Vagina (tissue), 2 donors: ENCODE data around the gene SMIM23. TPM values are rescaled to one million over a fixed set of nuclear protein-coding genes. Genes with fewer than 3 reads are reported as not detected.

Experiments
- DNase-seq, 2 donors: peaks; one replicate each; pipeline ENCODE4 v3.0.0-alpha.2; 2017; ENCODE audit errors: extremely low spot score in 2 of 2
- H3K27ac ChIP-seq: fragments of 200-600 bp; sonication (generic); one replicate; pipeline ENCODE4 v1.5.1; 2019
- H3K27me3 ChIP-seq: fragments of 200-600 bp; sonication (generic); one replicate; pipeline ENCODE4 v1.5.1; 2019
- H3K36me3 ChIP-seq, 2 donors: fragments of 200-600 bp; sonication (generic); one replicate each; pipeline ENCODE4 v1.5.1; 2017 to 2019
- H3K4me1 ChIP-seq: fragments of 200-600 bp; sonication (generic); one replicate; pipeline ENCODE4 v1.5.1; 2019
- H3K4me3 ChIP-seq, 2 donors: fragments of 200-600 bp; sonication (generic); 1 replicate in 1 of 2; 2 replicates in 1 of 2; pipeline ENCODE4 v1.5.1; 2016 to 2019
- H3K9me3 ChIP-seq: fragments of 200-600 bp; sonication (generic); one replicate; pipeline ENCODE4 v1.5.1; 2019
- CTCF ChIP-seq, 3 experiments: fragments of 450-650 bp in 2 of 3; fragments of 200-600 bp in 1 of 3; sonication (generic) in 1 of 3; IDR thresholded peaks; one replicate each; pipeline ENCODE4 v1.5.1; 2017 to 2019; ENCODE audit warnings: antibody characterized with exemption in 3 of 3, mild to moderate bottlenecking in 2 of 3, moderate library complexity in 2 of 3
- POLR2A ChIP-seq, 2 donors: fragments of 450-650 bp; IDR thresholded peaks; one replicate each; pipeline ENCODE4 v1.6.1; 2017; ENCODE audit warnings: antibody characterized with exemption in 2 of 2, mild to moderate bottlenecking in 2 of 2, moderate library complexity in 2 of 2
- POLR2AphosphoS5 ChIP-seq, 2 donors: sonication (generic); formaldehyde crosslinking; IDR thresholded peaks; one replicate each; pipeline ENCODE4 v1.9.0; 2017; ENCODE audit warnings: antibody characterized with exemption in 2 of 2, mild to moderate bottlenecking in 2 of 2, low read depth in 1 of 2; ENCODE audit not compliant: insufficient read depth in 1 of 2
- intact Hi-C: fragments of 100-400 bp; cut with DNase I; formaldehyde crosslinking; loops from one replicate; pipeline ENCODE4 v1.15.1; 2023
- total RNA-seq: library from RNA; depleted of rRNA; stranded (reverse); fragments of >200 nt; gene quantifications from one replicate; pipeline ENCODE4 v1.2.3, GENCODE V29; 2016

The SMIM23 gene
- total RNA-seq, 1 donor from 2014 or later: not detected

GRCh38 chr5:171806976-171807747 lies 21.5 kb downstream of the SMIM23 start:
- intact Hi-C loops: no loop called here
- Histone ChIP-seq H3K27me3 (no peaks in the 10 kb centered on the region), H3K4me1 (no peaks in the 10 kb centered on the region), H3K36me3 (no peaks in the 10 kb centered on the region), H3K9me3 (no peaks in the 10 kb centered on the region), H3K27ac (no peak overlapping the region), H3K4me3 (no peak overlapping the region)
- no peak for DNase-seq
- TF ChIP-seq POLR2A (IDR thresholded peaks at IDR 0.05) (no peak), POLR2AphosphoS5 (IDR thresholded peaks at IDR 0.05; ENCODE audit: insufficient read depth in 1 of 2, low read depth in 1 of 2) (no peak), CTCF (IDR thresholded peaks at IDR 0.05) (no peak)

- Histone ChIP-seq H3K9me3 (no peaks in the 10 kb centered on the region), H3K4me1 (no peaks in the 10 kb centered on the region), H3K4me3 (no peak overlapping the region), H3K36me3 (no peaks in the 10 kb centered on the region), H3K27me3 (no peaks in the 10 kb centered on the region), H3K27ac (no peak overlapping the region)
- TF ChIP-seq POLR2A (IDR thresholded peaks at IDR 0.05) (no peak), POLR2AphosphoS5 (IDR thresholded peaks at IDR 0.05; ENCODE audit: insufficient read depth in 1 of 2, low read depth in 1 of 2) (no peak), CTCF (IDR thresholded peaks at IDR 0.05) (no peak)
- intact Hi-C loops: no loop called here
- no peak for DNase-seq
These were observed 22.8 kb downstream of the SMIM23 start for GRCh38 chr5:171808453-171808852.

GRCh38 chr5:171808951-171809350 lies 23.3 kb downstream of the SMIM23 start:
- Histone ChIP-seq H3K36me3 (no peaks in the 10 kb centered on the region), H3K4me3 (no peak overlapping the region), H3K27ac (no peak overlapping the region), H3K4me1 (no peaks in the 10 kb centered on the region), H3K9me3 (no peaks in the 10 kb centered on the region), H3K27me3 (no peaks in the 10 kb centered on the region)
- intact Hi-C loops: no loop called here
- no peak for DNase-seq
- TF ChIP-seq CTCF (IDR thresholded peaks at IDR 0.05) (no peak), POLR2A (IDR thresholded peaks at IDR 0.05) (no peak), POLR2AphosphoS5 (IDR thresholded peaks at IDR 0.05; ENCODE audit: insufficient read depth in 1 of 2, low read depth in 1 of 2) (no peak)

- no peak overlapping the region for H3K4me3 ChIP-seq
- H3K27ac ChIP-seq: no peak overlapping the region
- no peaks in the 10 kb centered on the region for H3K4me1 ChIP-seq
- intact Hi-C loops: no loop called here
- no peaks in the 10 kb centered on the region for H3K9me3 ChIP-seq
- no peaks in the 10 kb centered on the region for H3K27me3 ChIP-seq
- TF ChIP-seq CTCF (IDR thresholded peaks at IDR 0.05) (no peak), POLR2AphosphoS5 (IDR thresholded peaks at IDR 0.05; ENCODE audit: insufficient read depth in 1 of 2, low read depth in 1 of 2) (no peak), POLR2A (IDR thresholded peaks at IDR 0.05) (no peak)
- DNase-seq: no peak
- no peaks in the 10 kb centered on the region for H3K36me3 ChIP-seq
These were observed 24.6 kb downstream of the SMIM23 start for GRCh38 chr5:171810227-171810626.

- intact Hi-C loops: no loop called here
- H3K4me1 ChIP-seq: no peaks in the 10 kb centered on the region
- no peak for DNase-seq
- no peak overlapping the region for H3K27ac ChIP-seq
- no peaks in the 10 kb centered on the region for H3K27me3 ChIP-seq
- no peak overlapping the region for H3K4me3 ChIP-seq
- H3K36me3 ChIP-seq: no peaks in the 10 kb centered on the region
- H3K9me3 ChIP-seq: no peaks in the 10 kb centered on the region
- no peak for TF ChIP-seq POLR2A (IDR thresholded peaks at IDR 0.05)
- no peak for TF ChIP-seq CTCF (IDR thresholded peaks at IDR 0.05)
- no peak for TF ChIP-seq POLR2AphosphoS5 (IDR thresholded peaks at IDR 0.05; ENCODE audit: insufficient read depth in 1 of 2, low read depth in 1 of 2)
These were observed 27.7 kb downstream of the SMIM23 start for GRCh38 chr5:171813270-171813669.
